ENCODE results near the gene NCBP2.
A peak's percentile ranks its signal among the peaks of the same experiment; 100 is the strongest.

NCBP2 gene

GRCh38 chr3:196942226-196942914, at the start of gene NCBP2:
Gene NCBP2 (minus strand): TSS chr3:196942528. CDS start chr3:196942503, 25 bp downstream.
- peak; percentile 83 for DNase-seq

GRCh38 chr3:196991581-196992460, 49.5 kb upstream of the NCBP2 start:
- DNase-seq, result no peak

GRCh38 chr3:196990601-196991007, 48.3 kb upstream of the NCBP2 start:
- no peak for DNase-seq

- no peak for DNase-seq
These were observed 47.5 kb upstream of the NCBP2 start for GRCh38 chr3:196989721-196990262.

GRCh38 chr3:196988241-196989029, 46.1 kb upstream of the NCBP2 start:
- DNase-seq, result no peak

GRCh38 chr3:196987022-196987421, 44.7 kb upstream of the NCBP2 start:
- no peak for DNase-seq

- no peak for DNase-seq
These were observed 43.9 kb upstream of the NCBP2 start for GRCh38 chr3:196985954-196986885.

- DNase-seq, result no peak
These were observed 43.0 kb upstream of the NCBP2 start for GRCh38 chr3:196985298-196985697.

- DNase-seq, result no peak
These were observed 40.9 kb upstream of the NCBP2 start for GRCh38 chr3:196983186-196983585.

GRCh38 chr3:196981657-196982056, 39.3 kb upstream of the NCBP2 start:
- no peak for DNase-seq

- no peak for DNase-seq
These were observed 37.2 kb upstream of the NCBP2 start for GRCh38 chr3:196979545-196979944.

- DNase-seq, result no peak
These were observed 34.6 kb upstream of the NCBP2 start for GRCh38 chr3:196976941-196977340.

GRCh38 chr3:196975349-196975748, 33.0 kb upstream of the NCBP2 start:
- DNase-seq, result no peak

- DNase-seq, result no peak
These were observed 32.3 kb upstream of the NCBP2 start for GRCh38 chr3:196974661-196975060.

GRCh38 chr3:196971094-196971698, 28.9 kb upstream of the NCBP2 start:
- DNase-seq, result no peak

- no peak for DNase-seq
These were observed 28.3 kb upstream of the NCBP2 start for GRCh38 chr3:196970547-196971093.

GRCh38 chr3:196969660-196970546, 27.6 kb upstream of the NCBP2 start:
- no peak for DNase-seq

- no peak for DNase-seq
These were observed 26.9 kb upstream of the NCBP2 start for GRCh38 chr3:196969134-196969659.

GRCh38 chr3:196968233-196969133, 26.2 kb upstream of the NCBP2 start, which contains the start of gene PIGZ:
Gene PIGZ (minus strand): TSS chr3:196968833. CDS start chr3:196952031, 16,802 bp downstream.
- no peak for DNase-seq
